Umbilical cord (tissue), 2 donors: ENCODE results near the gene SRSF10. TPM values are rescaled to one million over a fixed set of nuclear protein-coding genes. Genes with fewer than 3 reads are reported as not detected.
"Not testable (repeated sequence)": the region's sequence is repeated elsewhere in the genome, so short reads cannot be mapped to it uniquely, and the experiment has no call there.

ENCODE experiments used
- DNase-seq: peaks from one replicate; pipeline ENCODE4 v3.0.0-alpha.2; 2015; ENCODE audit warnings: low spot score
- total RNA-seq: library from RNA; depleted of rRNA; stranded (reverse); fragments of >200 nt; gene quantifications from one replicate; pipeline ENCODE4 v1.2.3, GENCODE V29; 2014; ENCODE audit warnings: low replicate concordance; ENCODE audit not compliant: insufficient read depth

SRSF10 gene
- total RNA-seq: 73.9 TPM

- peak; percentile 99 for DNase-seq
Measured at GRCh38 chr1:23979881-23980727, at the start of gene SRSF10. Gene SRSF10, minus strand, starts transcription at chr1:23980327. Its CDS starts 72 bp downstream, at chr1:23980255.

DNA sequence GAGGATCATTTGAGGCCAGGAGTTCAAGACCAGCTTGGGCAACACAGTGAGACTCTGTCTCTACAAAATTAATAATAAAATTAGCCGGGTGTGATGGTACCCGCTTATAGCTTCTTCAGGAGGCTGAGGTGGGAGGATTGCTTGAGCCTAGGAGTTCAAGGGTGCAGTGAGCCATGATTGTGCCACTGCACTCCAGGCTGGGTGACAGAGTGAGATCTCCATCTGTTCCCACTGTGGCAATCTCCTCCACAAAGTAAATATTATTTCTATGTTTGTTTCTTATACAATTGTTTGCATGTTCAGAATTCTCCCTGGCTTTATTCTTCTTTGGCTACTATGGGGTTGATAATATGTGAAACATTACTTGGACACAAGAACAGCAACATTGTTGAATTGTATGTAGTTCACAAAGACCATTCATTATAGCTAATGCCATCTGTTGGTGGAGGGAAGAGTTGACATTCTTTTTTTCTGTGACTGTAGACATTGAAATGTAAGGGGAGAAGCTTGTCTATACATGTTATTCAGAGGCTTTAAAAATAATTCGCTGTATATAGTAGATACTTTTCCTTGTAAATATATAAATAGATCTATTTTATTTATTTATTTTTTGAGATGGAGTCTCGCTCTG lies 47.8 kb upstream of the SRSF10 start:
- peak; percentile 71 for DNase-seq

GRCh38 chr1:24022581-24023361 lies 42.6 kb upstream of the SRSF10 start:
- peak; percentile 65 for DNase-seq

DNA sequence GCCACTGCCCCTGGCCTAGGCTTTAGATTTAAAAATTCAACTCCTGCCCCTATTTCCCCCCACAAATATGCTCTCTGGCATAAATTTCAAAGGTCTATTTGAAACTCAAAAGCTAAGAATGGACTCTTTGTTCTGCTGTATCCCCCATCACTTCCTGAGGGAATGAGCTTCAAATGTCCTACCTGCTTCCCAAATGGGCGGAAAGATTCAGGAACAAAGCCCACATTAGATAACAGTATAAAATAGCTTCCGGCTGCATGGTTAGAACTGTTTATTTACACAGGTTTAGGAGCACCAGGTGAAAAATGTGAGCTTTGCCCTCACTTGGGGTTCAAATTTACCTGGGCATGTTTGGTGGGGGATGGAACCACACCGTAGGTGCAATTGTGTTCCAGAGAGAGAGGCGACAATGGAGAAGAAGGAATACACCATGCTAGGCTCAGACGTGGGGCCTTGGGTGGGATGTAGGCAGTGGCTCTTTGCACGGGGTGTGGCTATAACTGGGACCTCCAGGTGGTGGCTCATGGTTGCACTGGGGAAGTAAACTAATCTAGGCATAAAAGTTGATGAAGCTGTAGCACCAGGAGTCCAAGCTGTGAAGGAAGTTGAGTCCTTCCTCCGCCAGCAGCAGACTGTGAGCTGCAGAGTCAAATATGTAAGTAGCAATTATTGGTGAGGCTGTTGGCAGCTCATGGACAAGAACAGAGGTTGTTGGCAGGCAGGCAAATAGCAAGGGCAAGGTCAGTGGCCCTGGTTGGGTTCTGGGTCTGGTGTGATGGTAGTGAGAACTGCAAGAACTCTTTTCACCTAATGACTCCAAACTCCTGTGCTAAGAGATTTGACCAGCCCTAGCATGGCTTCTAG lies 41.5 kb upstream of the SRSF10 start:
- no peak for DNase-seq

- no peak for DNase-seq
Measured at GRCh38 chr1:24020470-24020869, 40.3 kb upstream of the SRSF10 start.

DNA sequence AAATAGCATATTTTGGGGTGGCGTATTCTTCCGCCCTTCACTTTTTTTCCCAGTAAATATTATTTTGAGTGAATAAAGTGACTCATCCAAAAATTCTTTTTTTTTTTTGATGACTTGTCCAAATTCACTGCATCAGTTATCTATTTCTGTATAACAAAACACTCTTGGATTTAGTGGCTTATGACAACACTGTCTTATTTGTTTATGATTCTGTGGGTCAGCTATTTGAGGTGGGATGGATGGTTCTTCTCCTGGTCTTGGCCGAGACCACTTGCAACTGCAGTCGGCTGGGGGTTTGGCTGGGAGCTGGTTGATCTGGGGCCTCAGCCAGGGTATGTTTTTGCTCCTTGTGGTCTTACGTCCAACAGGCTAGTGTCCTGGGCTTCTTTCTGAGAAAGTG lies 39.9 kb upstream of the SRSF10 start:
- peak; percentile 29 for DNase-seq

- peak; percentile 98 for DNase-seq
Measured at GRCh38 chr1:24018611-24019580, 38.8 kb upstream of the SRSF10 start.

DNA sequence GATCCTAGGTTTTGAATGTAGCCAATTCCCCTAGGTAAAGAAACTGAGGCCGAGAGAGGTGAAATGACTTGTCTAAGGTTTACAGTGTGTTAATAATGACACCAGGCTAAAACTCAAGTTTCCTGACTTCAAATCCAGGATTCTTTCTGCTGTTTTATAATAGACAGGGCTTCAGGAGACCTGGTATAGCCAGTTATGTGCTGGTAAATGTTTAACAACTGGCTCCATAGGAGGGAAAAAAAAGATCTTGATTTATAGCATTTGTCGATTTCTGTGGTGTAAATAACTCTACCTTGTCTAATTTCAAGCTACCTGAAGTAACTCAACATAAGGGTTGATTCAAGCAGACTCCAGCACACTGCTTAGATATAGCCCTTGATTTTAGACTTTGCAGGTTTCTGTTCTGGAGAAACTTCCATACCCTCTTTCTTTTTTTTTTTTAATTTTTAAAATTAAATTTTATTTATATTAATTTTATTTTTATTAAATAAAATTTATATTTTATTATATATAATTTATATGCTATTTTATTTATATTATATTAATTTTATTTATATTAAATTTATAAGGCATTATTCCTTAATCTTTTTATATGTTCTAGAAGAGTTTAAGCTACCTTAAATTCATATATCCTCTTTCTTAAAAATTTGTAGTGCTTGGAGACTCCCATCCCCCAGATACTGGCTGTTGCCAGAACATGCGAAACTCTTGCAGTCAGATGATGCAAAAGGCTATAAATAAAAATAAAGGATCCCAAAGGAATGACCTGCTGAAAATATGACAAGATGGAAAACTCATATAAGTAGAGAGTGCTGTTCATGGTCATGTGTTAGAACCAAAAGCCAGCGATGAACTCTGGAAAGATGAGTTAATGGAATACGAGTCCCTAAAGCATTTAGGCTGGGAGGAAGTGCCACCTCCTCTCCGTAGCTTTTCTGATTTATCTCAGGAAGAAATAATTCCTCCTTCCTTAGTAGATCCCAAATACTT lies 35.4 kb upstream of the SRSF10 start:
- DNase-seq: peak; percentile 88

DNA sequence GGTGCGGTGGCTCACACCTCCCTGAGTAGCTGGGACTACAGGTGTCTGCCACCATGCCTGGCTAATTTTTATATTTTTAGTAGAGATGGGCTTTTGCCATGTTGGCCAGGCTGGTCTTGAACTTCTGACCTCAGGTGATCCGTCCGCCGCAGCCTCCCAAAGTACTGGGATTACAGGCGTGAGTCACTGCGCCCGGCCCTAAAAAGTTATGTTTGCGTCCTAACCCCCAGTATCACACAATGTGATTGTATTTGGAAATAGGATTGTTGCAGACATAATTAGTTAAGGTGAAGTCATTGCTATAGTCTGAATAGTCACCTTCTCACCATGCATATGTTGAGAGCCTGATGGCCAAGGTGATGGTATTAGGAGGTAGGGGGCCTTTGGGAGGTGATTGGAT lies 32.8 kb upstream of the SRSF10 start:
- not testable (repeated sequence) for DNase-seq

DNA sequence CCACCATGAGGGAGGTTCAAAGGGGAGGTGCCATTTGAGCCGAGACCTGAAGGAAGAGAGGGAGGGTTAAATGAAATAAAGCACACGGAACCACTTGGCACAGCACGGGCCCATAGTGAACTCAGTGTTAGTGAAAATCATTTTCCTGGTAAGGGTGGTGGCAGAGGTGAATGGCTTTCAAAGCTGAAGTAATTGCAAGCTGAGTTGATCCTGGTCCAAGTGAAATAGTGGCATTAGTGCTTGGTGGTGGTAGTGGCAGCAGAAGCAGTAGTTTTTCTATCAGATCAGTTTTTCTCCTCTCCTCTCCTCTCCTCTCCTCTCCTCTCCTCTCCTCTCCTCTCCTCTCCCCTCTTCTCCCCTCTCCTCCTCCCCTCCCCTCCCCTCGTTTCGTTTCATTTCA lies 30.5 kb upstream of the SRSF10 start:
- no peak for DNase-seq

GRCh38 chr1:24009406-24009805 lies 29.3 kb upstream of the SRSF10 start:
- DNase-seq: peak; percentile 63

DNA sequence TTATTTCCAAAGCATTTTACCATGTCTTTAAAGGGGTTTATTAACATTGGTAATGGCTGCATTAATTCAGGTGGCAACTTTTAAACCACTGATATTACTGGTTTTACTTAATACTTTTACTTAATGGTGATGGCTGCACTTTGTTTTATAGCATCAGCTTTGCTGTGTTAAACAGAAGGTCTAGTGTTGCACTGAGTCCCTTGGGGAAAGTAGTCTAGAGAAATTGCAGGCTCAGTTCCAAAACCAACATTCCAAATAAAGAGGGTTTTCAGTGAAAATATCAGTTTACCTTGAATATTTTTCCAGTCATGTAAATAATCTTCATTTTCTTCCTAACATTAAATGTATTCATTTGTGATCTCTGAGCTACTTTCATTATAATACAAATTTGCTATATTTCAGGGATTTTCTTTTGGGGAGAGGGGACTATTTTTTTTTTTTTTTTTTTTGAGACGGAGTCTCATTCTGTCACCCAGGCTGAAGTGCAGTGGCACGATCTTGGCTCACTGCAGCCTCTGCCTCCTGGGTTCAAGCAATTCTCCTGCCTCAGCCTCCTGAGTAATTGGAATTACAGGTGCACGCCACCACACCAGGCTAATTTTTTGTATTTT lies 28.6 kb upstream of the SRSF10 start:
- not testable (repeated sequence) for DNase-seq

GRCh38 chr1:24007079-24007478 lies 27.0 kb upstream of the SRSF10 start:
- DNase-seq: no peak

- DNase-seq: no peak
Measured at GRCh38 chr1:24005163-24005562, 25.0 kb upstream of the SRSF10 start.

DNA sequence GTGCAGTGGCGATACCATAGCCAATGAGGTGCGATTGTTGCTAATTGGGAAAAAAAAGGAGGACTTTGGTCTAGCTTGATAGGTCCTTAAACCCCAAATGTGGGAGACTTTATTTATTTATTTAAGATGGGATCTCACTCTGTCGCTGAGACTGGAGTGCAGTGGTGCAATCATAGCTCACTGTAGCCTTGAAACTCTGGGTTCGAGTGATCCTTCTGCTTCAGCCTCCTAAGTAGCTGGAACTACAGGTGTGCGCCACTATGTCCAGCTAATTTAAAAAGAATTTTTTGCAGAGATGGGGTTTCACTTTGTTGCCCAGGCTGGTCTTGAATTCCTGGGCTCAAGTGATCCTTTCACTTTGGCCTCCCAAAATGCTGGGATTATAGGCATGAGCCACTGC lies 24.0 kb upstream of the SRSF10 start:
- no peak for DNase-seq

GRCh38 chr1:24003331-24003972 lies 23.3 kb upstream of the SRSF10 start:
- no peak for DNase-seq

DNA sequence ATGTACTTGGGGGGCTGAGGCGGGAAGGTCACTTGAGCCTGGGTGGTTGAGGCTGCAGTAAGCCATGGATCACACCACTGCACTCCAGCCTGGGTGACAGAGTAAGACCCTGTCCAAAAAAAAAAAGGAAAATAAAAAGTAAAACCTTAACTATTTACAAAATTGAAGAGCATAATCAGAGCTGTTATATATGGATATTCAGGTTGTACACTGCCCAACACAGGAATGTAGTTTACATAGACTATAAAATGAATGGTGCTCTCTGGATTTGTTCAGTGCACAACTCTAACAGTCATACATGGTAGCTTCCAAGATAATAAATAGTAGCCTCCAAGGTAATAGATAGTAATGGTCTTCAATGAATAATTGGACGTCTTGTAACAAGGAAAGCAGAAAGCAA lies 22.6 kb upstream of the SRSF10 start:
- DNase-seq: no peak

- DNase-seq: no peak
Measured at GRCh38 chr1:23999156-23999671, 19.1 kb upstream of the SRSF10 start.
